Epithelial cell of alveolus of lung (primary cell): ENCODE data around the gene PIAS3. TPM values are rescaled to one million over a fixed set of nuclear protein-coding genes. Genes with fewer than 3 reads are reported as not detected.

Source experiments
- total RNA-seq: library from RNA; depleted of rRNA; stranded (reverse); fragments of >200 nt; gene quantifications from 2 replicates; pipeline ENCODE4 v1.2.1, GENCODE V29; 2015

Gene PIAS3
- total RNA-seq: 22.4 and 23.1 TPM in 2 replicates

GRCh38 chr1:145858901-145859490 lies at the start of gene PIAS3:
Gene PIAS3, minus strand, starts transcription at chr1:145859081. Its CDS starts 91 bp downstream, at chr1:145858990.

GRCh38 chr1:145885738-145886287 lies 26.9 kb upstream of the PIAS3 start, which contains the start of gene ANKRD35:
Gene ANKRD35, minus strand, starts transcription at chr1:145885866. Its CDS starts 108 bp downstream, at chr1:145885758.

GRCh38 chr1:145845514-145846161 lies 13.2 kb downstream of the PIAS3 start, which contains the start of gene NUDT17:
Gene NUDT17, plus strand, starts transcription at chr1:145845630. Its CDS starts 11 bp downstream, at chr1:145845641.

GRCh38 chr1:145823565-145824498 lies 35.0 kb downstream of the PIAS3 start, which contains the start of the genes POLR3C and RNF115:
Gene POLR3C, plus strand, starts transcription at chr1:145824200. Its CDS starts 1,577 bp downstream, at chr1:145825777.
Gene RNF115, minus strand, starts transcription at chr1:145824095. Its CDS starts 222 bp downstream, at chr1:145823873.

Other genes starting within 250 kb of the PIAS3 start
- gene PDZK1, start 151.7 kb downstream of the PIAS3 start, total RNA-seq: 0.39 and 0.72 TPM in 2 replicates
- gene CD160, start 139.6 kb downstream of the PIAS3 start, total RNA-seq: not detected in 2 replicates
- 5.6 and 6.9 TPM in 2 replicates for gene RNF115, start 35.0 kb downstream of the PIAS3 start, total RNA-seq
- gene POLR3C, start 34.9 kb downstream of the PIAS3 start, total RNA-seq: 25.6 and 30.5 TPM in 2 replicates
- 0.32 and 5.2 TPM in 2 replicates for gene NUDT17, start 13.5 kb downstream of the PIAS3 start, total RNA-seq
- gene ANKRD35, start 26.8 kb upstream of the PIAS3 start, total RNA-seq: 1.8 and 8.8 TPM in 2 replicates
- gene ITGA10, start 51.0 kb upstream of the PIAS3 start, total RNA-seq: 7.1 and 10.0 TPM in 2 replicates
- gene PEX11B, start 59.6 kb upstream of the PIAS3 start, total RNA-seq: 24.7 and 31.3 TPM in 2 replicates
- gene RBM8A, start 68.4 kb upstream of the PIAS3 start, total RNA-seq: 116 and 131 TPM in 2 replicates
- 26.5 and 27.9 TPM in 2 replicates for gene LIX1L, start 98.9 kb upstream of the PIAS3 start, total RNA-seq
- gene ANKRD34A, start 105.5 kb upstream of the PIAS3 start, total RNA-seq: 0.24 and 1.0 TPM in 2 replicates
- gene POLR3GL, start 105.6 kb upstream of the PIAS3 start, total RNA-seq: 15.3 and 15.8 TPM in 2 replicates
- 61.0 and 776 TPM in 2 replicates for gene TXNIP, start 137.5 kb upstream of the PIAS3 start, total RNA-seq
- gene HJV, start 162.7 kb upstream of the PIAS3 start, total RNA-seq: not detected in 2 replicates